Transverse colon (tissue), 3 donors: ENCODE data around the gene ALDH4A1.

Experiments used
- CTCF ChIP-seq, 5 experiments: fragments of 200-600 bp in 3 of 5; fragments of 450-650 bp in 2 of 5; sonication (generic) in 3 of 5; IDR thresholded peaks; 1 replicate in 2 of 5; 2 replicates in 3 of 5; pipeline ENCODE4 v1.5.1; 2016 to 2017; ENCODE audit warnings: antibody characterized with exemption in 5 of 5, inconsistent platforms in 3 of 5, mild to moderate bottlenecking in 2 of 5, moderate library complexity in 1 of 5
- POLR2A ChIP-seq: fragments of 450-650 bp; IDR thresholded peaks from one replicate; pipeline ENCODE4 v1.6.1; 2016; ENCODE audit warnings: antibody characterized with exemption, mild to moderate bottlenecking, moderate library complexity

GRCh38 chr1:18944810-18945209 lies 42.5 kb upstream of the ALDH4A1 start:
- TF ChIP-seq POLR2A (no peak), CTCF (IDR thresholded peaks at IDR 0.05) (no peak)
